GM20431 (cell line): ENCODE data around the gene TRPV5.

Experiments
- in situ Hi-C: fragments of 300-500 bp; cut with MseI, MboI; formaldehyde crosslinking; loops from one replicate; pipeline ENCODE4 v1.15.0; 2020; ENCODE audit warnings: low sequenced_read_pairs; ENCODE audit not compliant: unreplicated experiment

TRPV5 gene

DNA sequence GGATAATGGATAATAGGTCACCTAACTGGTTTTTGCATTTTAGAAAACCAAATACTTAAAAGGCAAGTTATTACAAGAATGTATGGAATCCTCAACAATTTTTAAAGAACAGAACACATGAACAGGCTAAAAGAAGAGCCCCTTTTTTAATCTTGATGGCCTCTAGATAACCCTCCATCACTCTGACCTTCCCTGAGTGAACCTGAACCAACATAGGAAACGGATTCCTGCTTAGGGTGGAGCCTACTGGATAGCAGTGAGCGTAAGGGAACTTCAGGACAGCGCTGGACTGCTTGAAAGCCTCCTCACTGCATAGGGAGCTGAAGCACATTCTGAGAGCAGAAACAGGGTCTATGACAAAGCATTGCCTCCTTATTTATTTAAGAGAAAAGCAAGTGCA, 20.5 kb downstream of the TRPV5 start:
- in situ Hi-C loops: no loop called here

DNA sequence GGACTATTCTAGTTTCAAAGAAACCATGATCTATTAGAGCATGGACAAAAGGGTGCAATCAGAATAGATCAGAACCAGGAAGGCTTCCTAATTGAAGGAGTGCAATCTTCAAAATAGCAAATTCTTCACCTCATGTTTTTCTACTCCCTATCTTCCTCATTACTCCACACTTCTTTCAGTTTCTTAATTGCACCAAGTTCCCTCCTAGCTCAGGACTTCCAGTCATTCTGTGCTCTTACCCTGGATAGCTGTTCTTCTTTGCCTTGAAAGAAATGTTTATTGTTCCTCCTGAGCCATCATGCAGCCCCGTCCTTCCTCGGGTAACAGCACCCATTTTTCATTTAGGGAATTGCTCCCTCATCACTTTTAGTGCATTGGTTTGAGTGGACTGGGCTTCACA, 23.1 kb downstream of the TRPV5 start:
- in situ Hi-C loops: no loop called here

DNA sequence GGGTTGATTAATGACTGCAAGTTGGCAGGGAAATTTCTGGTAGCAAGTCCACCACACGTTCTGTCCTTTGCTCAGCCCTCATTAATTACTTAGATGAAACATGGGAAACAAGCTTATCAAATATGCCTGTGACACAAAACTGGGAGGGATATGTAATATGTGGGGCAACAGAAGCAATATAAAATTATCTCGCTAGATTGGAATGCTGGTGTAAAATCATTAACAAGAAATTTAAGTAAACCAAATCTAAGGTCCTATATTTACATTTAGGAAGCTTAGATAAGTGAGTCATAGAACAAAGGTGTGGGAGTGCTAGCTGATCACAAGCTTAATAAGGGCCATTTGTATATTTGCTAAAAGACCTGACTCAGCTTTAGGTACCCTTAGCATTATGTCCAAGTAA, 23.5 kb downstream of the TRPV5 start:
- in situ Hi-C loops: no loop called here

DNA sequence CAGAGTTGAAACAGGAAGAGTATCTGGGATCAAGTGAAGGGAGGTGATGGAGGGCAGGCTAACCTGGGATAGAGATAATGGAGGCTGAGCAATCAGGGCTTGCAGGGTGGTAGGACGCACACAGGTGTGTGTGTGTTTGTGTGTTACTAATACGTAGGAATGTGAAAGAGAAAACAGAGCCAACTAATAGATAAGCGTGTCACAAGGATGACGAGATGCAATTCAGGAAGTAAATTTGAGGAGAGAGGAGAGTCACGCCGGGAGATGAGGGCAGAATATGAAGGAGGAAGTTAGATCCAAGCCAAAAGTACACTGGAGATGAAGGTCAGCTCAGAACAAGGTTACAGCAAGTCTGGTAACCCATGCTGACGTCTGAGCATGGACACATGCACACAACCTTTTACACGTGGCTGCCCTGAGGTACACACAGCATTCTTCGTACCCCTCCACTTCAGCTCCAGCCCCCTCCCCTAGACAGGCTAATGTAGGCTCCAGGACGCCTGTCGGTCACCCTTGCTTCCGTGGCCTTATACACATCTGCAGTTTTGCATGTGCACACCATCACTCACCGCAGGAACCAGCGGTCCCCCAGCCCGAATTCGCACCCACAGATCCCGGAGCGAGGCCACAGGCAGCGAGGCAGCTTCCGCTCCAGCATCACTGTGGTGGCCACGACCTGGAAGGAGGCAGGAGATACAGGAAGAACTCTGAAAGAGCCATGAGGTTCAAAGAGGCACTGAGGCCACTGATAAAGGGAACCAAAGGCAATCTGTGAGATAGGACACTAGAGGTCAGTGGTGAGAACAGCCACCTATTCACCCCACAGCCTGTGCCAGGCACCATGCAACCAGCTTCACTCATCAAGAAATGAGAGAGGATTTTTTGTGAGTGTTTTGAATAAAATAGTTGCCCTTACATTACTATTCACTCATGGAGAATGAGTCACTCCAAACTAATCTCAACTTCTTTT, 24.3 kb downstream of the TRPV5 start:
- in situ Hi-C loops: no loop called here

DNA sequence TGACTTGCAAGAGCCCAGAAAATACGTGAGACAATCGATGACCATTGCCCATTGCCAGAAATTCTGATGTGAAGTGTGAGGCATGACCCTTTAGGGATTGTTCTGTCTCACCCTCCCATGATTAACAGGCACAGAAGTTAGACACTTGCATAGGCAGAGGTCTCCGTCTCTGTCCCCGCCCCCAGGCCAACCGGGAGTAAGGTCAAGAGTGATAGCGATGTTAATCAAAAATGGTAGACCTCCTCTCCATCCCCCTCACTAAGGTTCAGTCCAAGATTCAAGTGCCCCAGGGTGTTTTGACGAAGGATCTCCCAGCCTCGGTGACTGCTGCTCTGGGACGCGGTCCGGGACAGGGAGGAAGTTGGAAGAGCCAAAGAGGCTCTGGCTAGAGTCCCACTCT, 25.3 kb downstream of the TRPV5 start:
- in situ Hi-C loops: no loop called here

DNA sequence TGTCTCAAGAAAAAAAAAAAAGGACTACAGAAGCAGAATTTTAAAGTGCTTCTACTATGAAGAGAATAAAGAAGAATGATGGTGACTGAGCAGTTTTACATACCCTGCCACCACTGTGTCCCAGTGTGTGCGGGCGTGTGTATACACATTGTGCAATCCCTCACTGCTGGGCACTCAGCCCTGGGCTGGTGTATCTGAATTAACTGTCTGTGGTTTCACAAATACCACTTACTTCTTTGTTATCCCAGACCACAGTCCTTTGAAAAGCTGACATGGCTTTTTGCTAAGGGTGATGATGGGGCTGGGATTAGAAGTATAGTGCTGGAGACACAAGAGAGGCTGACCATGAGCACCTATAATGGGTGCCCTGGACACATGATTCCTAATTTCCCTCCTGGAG, 26.9 kb downstream of the TRPV5 start:
- in situ Hi-C loops: no loop called here

DNA sequence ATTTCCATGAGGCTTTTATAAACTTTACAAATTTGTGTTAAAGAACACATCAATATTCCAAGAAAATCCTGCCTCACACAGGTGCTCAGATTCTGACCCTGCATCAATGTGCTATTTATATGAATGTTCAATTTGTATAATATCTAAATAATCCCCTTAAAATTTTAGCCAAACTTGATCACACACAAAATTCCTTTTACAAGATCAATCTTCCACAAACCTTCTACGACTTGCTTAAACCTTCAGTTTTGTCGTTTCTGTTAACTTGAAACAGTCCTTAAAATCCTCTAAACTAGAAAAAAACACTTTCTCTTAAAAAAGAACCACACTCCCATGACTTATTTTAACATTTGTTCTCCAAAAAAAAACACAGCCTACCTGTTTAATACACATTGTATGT, 27.8 kb downstream of the TRPV5 start:
- in situ Hi-C loops: no loop called here

DNA sequence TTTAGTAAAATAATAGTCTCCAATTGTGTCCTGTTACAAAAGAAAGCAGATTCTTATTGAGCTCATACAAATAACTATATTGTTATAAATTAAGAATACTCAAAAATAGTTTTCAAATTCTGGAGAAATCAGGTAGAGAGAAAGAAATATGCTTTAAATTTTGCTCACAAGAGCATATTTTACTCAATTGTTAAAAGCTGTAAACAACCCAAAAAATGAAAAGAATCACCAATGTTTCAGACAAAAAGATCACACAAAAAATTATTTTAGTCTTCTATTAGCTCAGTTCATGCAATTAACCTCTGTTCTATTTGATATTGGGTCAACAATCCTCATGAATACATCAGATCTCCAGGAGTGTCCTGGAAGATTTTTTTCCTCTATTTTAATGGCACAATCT, 29.4 kb downstream of the TRPV5 start:
- in situ Hi-C loops: no loop called here

DNA sequence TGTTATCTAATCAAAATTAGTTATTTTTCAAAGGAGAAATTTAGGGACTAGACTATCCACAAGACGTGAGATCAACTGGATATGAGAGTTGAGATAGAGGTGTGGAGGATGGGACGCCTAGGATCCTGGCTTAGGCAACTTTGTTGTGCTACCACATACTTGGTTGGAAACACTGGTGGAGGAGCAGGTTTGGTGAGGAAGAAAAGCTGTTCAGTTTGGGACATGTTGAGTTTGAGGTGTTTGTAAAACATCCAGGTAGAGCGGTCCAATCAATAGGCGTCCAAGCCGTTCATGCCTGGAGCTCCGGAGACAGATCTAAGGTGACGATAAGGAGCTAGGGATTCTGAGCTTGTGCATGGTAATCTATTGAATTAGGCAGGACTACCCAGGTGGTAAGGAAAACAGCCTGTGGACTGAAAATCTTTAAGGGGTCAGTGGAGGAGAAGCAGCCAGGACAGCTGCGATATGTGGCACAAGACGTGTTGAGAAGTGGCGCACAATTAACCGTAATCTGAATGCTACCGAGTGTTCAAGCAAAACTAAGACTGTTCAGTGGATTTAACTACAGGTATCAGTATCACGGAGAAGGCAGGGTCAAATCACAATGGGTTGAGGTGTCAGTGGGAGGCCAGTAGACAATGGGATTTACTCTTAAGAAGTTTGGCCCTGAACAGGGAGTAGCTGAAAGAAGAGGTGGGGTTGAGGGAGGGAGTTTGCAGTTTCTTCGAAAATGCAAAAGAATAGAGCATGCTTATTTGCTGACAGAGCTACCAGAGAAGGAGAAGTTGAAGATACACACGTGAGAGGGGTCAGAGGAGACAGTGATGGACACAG, 31.9 kb downstream of the TRPV5 start:
- in situ Hi-C loops: no loop called here

DNA sequence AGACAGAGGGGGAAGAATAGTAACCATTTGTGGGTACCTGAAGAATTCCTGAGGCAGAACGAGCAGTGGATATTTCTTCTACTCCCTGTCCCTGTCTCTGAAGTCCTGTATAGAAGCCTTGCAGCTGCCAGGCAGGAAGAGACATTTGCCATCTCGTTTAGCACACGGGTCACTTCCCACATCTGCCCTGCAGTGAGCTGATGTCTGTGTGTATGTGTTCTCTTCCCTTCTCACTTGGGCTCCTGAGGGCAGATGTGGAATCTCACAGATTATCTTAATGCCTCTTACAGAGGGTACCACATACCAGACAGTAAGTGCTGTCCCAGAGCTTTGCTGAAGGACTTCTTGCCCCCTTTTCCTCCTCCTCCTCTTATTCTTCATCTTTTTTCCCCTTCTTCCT, 33.9 kb downstream of the TRPV5 start:
- in situ Hi-C loops: loop anchor here (25.0 kb wide), 1 partner anchor 313 kb away; the partner anchor contains the start of gene TAS2R40

DNA sequence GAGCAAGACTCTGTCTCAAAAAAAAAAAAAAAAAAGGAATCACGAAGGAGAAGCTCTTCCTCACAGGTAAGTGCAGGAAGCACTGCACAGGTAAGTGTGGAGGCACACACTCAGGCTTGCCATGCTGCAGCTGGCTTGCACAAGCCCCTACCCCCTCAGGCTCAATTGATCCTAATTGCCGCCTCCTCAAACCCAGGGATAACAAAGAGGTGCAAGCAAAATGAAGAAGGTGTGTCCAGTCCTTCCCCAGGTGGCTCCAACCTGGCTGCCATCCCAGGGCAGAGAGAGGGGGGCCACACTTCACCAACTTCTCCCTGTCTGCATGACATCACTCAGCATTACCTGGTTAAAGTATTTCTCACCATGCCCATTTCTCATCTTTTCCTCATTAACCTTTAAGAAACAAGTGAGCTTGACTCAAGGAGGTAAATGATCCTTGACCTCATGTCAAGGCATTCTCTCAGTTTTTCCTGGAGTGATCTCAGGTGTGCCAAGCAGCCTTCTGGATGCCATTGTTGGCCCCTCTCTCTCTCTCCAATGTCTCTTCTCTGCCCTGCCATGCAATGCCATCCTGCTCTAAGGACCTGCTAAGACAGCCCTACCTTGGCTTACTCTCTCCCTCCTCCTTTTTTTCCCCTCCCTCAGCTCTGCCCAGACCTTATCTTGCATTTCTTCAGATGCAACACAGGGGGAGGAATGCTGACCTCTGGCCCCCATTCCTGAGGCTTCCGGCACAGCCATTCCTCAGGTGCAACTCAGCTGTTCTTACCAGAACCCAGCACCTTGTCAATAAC, 35.0 kb downstream of the TRPV5 start:
- in situ Hi-C loops: loop anchor here (25.0 kb wide), 1 partner anchor 314 kb away; the partner anchor contains the start of gene TAS2R40

DNA sequence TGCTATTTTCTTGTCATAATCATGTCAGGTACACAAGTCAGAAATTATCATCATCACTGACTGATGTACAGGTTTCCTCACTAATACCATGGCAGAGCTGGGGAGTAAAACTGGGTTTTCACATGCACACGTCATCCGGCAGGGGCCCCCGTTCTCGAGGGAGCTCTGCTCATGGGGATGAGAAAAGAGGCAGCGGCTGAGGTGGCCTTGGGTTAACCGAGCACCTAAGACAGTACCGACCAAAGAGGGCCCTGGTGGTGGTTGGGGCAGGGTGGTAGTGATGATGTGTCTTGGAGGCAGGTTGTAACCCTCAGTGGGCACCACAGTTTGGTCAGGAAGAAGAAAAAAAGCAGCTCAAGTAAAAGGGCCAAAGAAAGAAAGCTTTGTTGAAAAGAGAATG, 35.9 kb downstream of the TRPV5 start:
- in situ Hi-C loops: loop anchor here (25.0 kb wide), 1 partner anchor 315 kb away; the partner anchor contains the start of gene TAS2R40

DNA sequence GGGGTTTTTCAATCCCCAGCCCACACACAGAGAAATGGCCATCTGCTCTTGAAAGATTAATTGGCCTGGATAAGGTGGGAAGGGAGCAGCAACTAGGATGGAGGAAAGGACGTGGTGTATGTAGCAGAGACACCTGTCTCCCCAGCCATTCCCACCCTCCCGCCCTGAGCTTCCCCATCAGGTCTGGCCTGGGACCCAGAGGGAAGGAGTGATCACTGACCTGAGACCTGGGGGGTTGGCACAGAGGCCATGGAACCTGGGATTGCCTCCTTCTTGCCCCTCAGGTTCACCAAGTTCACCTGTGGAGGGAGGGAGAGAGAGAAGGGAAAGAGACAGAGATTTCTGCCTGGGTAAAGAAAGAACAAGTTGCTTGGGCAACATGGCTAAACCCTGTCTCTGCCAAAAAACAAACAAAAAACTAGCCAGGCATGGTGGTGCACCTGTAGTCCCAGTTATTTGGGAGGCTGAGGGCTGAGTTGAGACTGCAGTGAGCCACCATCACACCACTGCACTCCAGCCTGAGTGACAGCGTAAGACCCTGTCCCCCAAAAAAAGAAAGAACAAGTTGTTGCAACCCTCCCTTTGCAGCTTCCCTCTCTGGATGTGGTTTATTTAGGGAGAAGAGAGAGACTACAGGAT, 36.7 kb downstream of the TRPV5 start:
- in situ Hi-C loops: loop anchor here (25.0 kb wide), 1 partner anchor 315 kb away; the partner anchor contains the start of gene TAS2R40

DNA sequence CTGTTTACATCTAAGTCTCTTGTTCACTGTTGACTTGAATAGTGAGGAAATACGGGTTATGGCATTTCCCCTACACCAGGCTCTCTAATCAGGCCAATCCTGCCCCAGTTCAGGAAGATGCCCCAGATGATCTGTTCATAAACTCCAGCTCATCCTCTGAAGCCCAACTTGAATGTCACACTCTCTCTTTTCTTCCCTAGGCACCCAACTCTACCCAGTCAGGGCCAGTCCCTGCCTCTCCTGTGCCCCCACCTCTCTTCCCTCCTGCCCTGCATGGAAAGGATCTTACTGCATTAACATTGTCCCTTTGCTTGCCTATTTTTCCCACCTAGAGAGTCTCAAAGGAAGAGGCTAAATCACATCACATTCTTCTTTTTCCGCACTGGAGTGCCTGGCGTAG, 37.4 kb downstream of the TRPV5 start:
- in situ Hi-C loops: loop anchor here (25.0 kb wide), 1 partner anchor 316 kb away; the partner anchor contains the start of gene TAS2R40

DNA sequence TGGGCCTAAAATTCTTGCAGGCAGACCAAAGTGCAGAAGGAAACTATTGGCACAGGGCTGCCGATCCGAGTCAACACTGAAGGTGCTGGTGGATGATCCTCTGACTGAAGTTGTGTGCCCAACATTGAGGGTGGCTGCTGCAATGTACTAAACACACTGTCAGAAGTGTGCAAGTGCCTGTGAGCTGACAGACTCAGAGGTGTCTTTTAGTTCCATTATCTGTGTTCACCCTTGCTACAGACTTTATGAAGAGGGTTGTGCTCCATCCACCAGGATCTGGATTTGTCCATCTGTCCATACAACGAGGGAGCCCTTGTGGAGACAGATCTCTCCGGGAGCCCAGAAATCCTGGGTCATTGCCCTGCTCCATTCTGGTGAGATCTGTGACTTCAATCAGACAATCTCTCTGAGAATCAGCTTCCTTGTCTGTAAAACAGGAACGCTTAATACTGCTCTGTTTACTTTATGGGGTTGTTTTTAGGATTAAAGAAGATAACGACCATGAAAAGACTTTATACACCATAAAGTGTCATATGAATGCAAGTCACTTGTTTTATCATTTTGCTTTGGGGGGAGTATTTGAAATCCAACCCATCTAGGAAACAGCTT, 38.5 kb downstream of the TRPV5 start:
- in situ Hi-C loops: loop anchor here (25.0 kb wide), 1 partner anchor 317 kb away; the partner anchor contains the start of gene TAS2R40

DNA sequence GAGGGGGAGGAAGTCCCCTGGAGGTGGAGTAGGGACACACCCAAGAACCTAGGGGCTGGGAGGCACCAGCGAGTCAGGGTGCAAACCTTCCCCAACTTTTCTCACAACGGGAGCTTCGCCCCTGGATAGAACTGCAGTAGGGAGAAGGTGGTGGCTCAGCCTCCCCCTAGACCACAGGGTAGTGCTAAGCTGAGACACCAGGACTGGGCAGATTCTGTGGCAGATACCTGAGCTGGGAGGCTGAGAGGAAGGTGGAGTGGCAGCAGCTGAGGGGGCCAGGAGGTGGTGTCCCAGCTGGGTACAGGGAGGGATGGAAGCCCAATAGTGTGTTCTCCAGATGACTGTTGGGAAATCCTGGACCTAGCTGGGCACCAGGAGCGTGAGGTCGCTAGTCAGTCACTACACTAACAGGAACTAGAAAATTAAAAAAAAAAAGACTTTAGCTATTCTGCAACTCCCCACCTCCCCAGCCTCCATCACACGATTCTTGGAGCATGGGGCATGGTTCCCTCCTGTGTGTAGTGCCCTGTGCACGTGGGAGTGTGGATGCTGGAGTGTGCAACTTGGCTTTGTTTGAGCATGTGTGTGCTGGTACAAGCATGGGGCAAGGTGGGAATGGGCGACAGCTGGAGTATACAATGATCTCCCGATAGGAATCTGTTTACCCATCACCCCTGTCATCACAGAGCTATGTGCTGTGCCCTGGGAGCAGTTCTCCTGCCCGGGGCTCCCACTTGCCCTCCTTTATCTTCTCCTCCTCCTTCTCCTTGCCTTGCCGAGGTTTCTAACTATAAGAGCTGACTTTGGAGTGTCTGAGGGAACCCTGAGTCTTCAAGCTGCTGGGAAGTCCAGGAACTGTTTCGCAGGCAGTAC, 39.2 kb downstream of the TRPV5 start:
- in situ Hi-C loops: loop anchor here (25.0 kb wide), 1 partner anchor 318 kb away; the partner anchor contains the start of gene TAS2R40

DNA sequence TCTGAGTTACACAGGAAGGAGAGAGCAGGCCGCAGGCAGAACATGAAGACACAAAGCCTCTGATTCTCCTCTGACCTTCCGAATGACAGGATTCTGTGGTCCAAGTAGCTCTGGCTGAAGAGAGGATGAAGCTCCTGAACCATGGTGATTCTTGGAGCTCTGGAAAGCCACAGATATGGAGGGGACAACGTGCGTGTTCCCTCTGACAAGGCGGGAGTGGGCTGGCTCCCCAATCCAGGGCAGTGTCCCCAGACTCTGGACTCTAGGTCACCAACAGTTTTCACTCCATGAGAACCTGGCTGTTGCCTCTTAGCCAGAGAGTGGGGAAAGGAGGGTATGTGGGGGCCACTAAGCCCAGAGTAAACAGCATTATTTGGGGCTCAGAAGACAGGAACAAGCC, 40.6 kb downstream of the TRPV5 start:
- in situ Hi-C loops: loop anchor here (25.0 kb wide), 1 partner anchor 319 kb away; the partner anchor contains the start of gene TAS2R40
